Brain microvascular endothelial cell (primary cell): ENCODE measurements around the gene CSF2.

Experiments
- DNase-seq: peaks from one replicate; pipeline ENCODE4 v3.0.0-alpha.2; 2020
- H3K27ac ChIP-seq: fragments of 250-450 bp; sonication (Bioruptor Pico); 2 replicates; pipeline ENCODE4 v1.5.1; 2020; ENCODE audit warnings: mild to moderate bottlenecking, moderate library complexity
- H3K27me3 ChIP-seq: fragments of 250-450 bp; sonication (Bioruptor Pico); replicated peaks from 2 replicates; pipeline ENCODE4 v1.5.1; 2020; ENCODE audit warnings: mild to moderate bottlenecking
- H3K36me3 ChIP-seq: fragments of 250-450 bp; sonication (Bioruptor Pico); replicated peaks from 2 replicates; pipeline ENCODE4 v1.5.1; 2020; ENCODE audit warnings: mild to moderate bottlenecking
- H3K4me3 ChIP-seq: 2 replicates; pipeline ENCODE4 v1.5.1; 2011; ENCODE audit warnings: low read depth, mild to moderate bottlenecking, control low read depth, low read length, moderate library complexity
- in situ Hi-C: cut with HindIII; loops from 2 replicates; pipeline ENCODE4 v1.10.0; 2017; ENCODE audit warnings: low sequenced_read_pairs, low pct_ligation_motif_present
- TF ChIP-seq, protein P1 (sequence below): IDR thresholded peaks from 2 replicates; pipeline ENCODE4 v1.5.1; 2011; ENCODE audit warnings: low read depth, mild to moderate bottlenecking, moderate library complexity, low read length, control low read depth, inconsistent platforms; ENCODE audit errors: missing control alignments

The CSF2 gene

GRCh38 chr5:132095424-132095972 is 21.9 kb downstream of the CSF2 start:
- DNase-seq, result no peak
- TF ChIP-seq, protein P1, sequence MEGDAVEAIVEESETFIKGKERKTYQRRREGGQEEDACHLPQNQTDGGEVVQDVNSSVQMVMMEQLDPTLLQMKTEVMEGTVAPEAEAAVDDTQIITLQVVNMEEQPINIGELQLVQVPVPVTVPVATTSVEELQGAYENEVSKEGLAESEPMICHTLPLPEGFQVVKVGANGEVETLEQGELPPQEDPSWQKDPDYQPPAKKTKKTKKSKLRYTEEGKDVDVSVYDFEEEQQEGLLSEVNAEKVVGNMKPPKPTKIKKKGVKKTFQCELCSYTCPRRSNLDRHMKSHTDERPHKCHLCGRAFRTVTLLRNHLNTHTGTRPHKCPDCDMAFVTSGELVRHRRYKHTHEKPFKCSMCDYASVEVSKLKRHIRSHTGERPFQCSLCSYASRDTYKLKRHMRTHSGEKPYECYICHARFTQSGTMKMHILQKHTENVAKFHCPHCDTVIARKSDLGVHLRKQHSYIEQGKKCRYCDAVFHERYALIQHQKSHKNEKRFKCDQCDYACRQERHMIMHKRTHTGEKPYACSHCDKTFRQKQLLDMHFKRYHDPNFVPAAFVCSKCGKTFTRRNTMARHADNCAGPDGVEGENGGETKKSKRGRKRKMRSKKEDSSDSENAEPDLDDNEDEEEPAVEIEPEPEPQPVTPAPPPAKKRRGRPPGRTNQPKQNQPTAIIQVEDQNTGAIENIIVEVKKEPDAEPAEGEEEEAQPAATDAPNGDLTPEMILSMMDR, result no peak
- in situ Hi-C loops, result no loop called here
- H3K36me3 ChIP-seq, result no peaks in the 10 kb centered on the region
- peak overlapping the region; percentile 88 for H3K27ac ChIP-seq
- H3K27me3 ChIP-seq, result no peaks in the 10 kb centered on the region
- no peak overlapping the region for H3K4me3 ChIP-seq

DNA sequence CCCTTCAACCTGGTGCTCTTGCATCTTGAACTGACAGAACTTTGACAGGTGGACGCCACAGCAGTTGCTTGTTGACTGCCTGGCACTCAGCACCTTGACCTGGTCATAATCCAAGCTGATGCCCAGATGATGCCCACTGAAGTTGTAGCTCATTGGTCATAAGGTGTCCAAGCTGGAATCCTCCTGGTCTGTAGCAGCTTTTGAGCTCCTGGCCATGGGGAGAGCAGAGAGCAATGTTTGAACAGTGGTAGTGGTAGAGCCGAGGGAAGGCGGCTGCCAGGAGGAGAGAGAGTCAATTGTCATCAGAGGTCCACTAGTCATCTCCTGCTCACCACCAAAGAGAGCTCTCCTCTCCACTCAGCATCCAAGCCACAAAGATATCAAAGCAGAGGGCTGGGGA is 23.3 kb downstream of the CSF2 start:
- Histone ChIP-seq H3K27me3 (no peaks in the 10 kb centered on the region), H3K27ac (no peak overlapping the region), H3K36me3 (no peaks in the 10 kb centered on the region), H3K4me3 (no peak overlapping the region)
- TF ChIP-seq, protein P1, result no peak
- no peak for DNase-seq
- in situ Hi-C loops, result no loop called here

DNA sequence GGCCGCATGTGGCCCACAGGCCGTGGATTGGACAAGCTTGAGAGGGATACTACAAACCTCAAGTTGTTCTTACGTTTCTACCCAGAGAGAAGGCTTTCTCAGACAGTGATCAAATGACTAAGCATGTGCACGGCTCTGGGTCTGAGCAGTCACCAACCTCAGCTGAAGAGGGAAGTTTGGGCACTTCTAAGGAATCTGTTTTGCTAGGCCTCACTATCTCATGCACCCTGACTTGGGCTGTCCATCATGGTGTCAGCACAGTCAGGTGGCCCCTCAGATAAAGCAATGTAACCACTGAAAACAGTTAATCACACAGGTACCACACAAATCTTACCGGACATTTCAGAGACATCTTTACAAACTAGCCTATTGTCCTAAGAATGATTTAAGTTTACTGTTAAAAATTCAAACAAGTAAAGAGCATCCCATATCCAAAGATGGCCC is 24.6 kb downstream of the CSF2 start:
- peak; percentile 79 for DNase-seq
- in situ Hi-C loops, result no loop called here

GRCh38 chr5:132098621-132099020 is 25.0 kb downstream of the CSF2 start:
- Histone ChIP-seq H3K27ac (peak overlapping the region; percentile 80), H3K36me3 (no peaks in the 10 kb centered on the region), H3K4me3 (no peak overlapping the region), H3K27me3 (no peaks in the 10 kb centered on the region)
- TF ChIP-seq, protein P1, result no peak
- in situ Hi-C loops, result no loop called here
- DNase-seq, result no peak

More for the DNA sequence above, 24.6 kb downstream of the CSF2 start:
- TF ChIP-seq, protein P1, result no peak
- no peaks in the 10 kb centered on the region for H3K36me3 ChIP-seq
- peak overlapping the region; percentile 80 for H3K27ac ChIP-seq
- H3K4me3 ChIP-seq, result no peak overlapping the region
- H3K27me3 ChIP-seq, result no peaks in the 10 kb centered on the region

- Histone ChIP-seq H3K27me3 (no peaks in the 10 kb centered on the region), H3K36me3 (no peaks in the 10 kb centered on the region), H3K4me3 (no peak overlapping the region), H3K27ac (peak overlapping the region; percentile 80)
- TF ChIP-seq, protein P1, result no peak
- no peak for DNase-seq
- in situ Hi-C loops, result no loop called here
These were observed 25.6 kb downstream of the CSF2 start for GRCh38 chr5:132099076-132099748.
